GM18867 (cell line): ENCODE results near the gene ISY1.
"Not testable (repeated sequence)": the region's sequence is repeated elsewhere in the genome, so short reads cannot be mapped to it uniquely, and the experiment has no call there.

Source experiments
- ATAC-seq: cut with Tn5 transposase; IDR thresholded peaks from one replicate; pipeline ENCODE4 v1.9.1; 2021; ENCODE audit warnings: mild to moderate bottlenecking, moderate library complexity; ENCODE audit not compliant: unreplicated experiment

Gene ISY1

DNA sequence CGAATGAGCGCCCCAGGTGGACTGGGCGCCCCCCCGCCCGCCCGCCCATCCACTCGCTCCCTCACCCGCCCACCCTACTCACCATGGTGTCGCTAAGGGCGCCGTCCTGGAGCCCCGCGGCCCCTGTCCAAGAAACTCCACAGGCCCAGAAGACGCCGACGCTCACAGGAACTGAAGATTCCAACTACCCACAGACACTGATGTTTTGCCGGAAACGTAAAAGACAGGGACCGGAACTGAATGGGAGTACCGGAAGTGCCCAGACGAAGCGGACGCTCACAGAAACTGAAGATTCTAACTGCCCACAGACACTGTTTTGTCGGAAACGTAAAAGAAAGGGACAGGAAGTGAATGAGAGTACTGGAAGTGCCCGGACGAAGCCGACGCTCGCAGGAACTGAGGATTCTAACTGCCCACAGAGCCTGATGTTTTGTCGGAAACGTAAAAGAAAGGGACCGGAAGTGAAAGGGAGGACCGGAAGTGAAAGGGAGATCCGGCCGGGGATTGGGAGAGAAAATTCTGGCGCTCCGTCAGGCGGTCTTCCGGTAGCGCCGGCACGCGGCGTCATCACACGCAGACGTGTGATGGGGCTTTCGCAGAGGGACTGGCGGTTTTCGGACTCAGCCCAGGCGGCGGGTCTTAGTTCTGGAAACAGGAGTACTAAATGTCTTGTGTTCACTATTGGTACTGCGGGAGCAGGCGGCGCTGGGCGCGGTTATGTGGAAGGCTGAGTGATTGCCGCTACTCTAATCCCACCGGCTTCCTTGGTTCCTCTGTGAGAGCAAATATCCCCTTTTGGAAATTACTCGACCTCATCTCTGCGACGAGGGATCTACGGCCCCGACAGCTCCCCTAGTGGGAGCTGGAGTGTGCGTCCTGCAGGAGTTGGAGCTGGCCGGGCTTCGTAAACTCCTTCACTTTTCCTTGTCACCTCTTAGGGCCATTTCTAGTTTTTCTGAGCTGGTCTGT lies at the start of gene ISY1:
Gene ISY1 (minus strand): TSS at position 173 of the 969 bp plus-strand sequence. CDS start 88 bp downstream, at position 85.
- ATAC-seq = peak; percentile 79

DNA sequence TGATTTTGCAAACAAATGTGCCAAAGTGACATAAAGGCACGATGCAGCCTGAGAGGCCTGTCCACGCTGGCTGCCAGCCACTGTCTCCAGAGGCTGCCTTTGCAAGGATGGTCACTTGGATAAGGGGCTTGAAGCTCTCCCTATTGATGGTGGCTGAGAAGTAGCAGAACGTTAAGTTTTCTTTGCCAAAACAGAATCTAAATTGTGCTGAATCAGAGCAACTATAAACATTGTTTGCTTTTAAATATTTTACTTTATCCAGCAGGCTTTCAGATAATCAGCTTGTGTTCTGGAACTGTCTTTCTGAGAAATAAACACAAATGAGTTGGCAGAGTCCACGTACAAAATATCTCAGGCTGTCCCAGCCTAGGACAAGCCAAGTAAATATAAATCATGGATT lies 46.6 kb upstream of the ISY1 start:
- ATAC-seq = no peak

DNA sequence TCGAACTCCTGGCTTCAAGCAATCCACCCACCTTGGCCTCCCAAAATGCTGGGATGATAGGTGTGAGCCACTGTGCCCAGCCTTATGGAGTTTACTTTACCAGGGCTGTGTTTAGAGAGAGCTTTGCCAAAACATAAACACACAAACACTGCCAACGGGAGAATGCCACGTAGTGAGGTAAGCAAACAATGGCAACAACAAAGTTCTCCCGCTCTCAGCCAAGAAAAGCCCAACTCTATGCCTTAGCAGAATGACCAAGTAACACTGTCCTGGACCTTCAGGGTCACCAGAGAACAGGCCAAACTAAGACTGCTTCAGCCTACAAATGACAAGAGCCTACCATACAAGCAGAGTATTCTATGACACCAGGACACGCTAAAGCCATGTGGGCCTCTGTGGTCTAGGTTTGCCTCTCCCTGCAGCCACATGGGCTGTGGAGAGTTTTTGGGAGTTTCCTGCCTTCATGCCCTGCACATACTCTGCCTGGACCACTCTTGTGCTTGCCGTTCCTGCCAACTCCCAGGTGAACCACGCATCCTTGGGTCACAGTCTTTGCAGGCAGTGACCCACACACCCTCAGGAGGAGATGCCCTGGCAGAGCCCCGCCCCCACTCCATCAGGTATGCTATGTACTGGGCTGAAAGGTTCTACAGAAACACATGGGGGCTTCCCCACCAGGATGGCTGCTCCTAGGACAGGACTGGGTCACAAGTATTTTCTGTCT lies 44.4 kb upstream of the ISY1 start:
- ATAC-seq = no peak

DNA sequence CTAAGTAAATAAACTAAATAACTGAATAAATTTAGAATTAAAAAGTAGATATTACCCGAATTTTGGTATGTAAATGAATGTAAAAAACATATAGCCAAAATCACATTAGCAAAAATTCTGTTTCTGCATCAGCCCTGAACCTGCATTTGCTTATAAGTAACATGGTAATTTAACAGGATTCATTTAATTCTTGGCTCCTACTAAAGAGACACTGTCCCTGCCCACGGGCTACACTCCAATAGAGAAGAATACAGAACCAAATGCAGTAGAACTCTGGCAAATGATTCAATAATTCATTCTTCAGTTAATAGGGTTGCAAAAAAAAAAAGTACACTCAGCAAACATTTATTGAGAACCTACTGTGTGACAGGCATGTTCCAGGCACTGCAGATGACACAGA lies 43.6 kb upstream of the ISY1 start:
- no peak for ATAC-seq

DNA sequence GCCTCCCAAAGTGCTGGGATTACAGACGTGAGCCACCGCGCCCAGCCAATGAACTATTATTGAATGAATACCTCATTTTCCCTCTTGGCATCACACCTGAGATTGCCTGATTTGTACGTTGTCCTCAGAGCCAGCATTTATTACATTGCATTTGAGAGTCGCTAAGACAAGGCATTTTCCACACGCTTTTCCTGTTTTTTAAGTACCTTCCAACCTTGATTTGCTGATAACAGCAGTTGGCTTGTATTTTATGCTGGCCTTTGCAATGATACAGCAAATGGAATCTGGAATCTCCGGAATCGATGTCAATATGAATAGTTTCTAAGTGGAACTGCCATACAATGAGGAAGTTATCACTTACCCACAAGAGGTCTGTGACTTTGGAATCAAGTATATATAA lies 38.5 kb upstream of the ISY1 start:
- no peak for ATAC-seq

DNA sequence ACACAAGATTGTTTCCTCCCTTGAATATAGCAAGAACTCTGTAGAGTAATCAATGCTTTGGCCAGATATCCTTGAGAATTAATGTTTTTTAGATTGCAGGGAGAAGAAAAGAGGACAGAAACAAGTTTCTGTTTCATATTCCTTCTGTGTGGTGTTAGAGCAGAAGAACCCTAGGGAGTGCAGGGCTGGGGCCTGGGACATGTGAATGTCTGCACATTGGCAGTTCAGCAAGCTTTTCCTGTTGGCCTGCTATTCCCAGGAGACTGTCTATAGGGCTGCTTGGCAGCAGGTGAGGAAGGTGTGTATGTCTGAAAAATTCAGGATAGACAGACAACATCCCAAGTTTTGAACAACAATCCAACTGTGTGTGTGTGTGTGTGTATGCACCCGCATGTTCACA lies 36.5 kb upstream of the ISY1 start:
- no peak for ATAC-seq

DNA sequence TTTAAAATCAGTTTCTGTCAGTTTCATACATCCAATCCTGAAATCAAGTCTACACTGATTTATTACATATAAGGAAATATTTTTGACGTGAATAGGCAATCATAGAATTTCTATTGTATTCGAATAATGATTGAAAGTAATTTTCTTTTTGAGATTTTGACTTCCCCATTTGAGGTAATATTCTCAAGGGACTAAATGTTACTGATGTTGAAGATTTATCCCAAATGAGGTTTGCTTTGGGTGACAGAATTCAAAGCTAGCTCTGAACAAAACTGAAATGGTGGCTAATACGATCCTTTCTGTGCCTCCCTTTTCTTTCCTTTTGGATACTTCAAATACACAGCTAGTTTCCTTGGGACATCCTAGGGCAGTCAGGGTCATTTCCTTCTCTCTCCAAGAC lies 35.7 kb upstream of the ISY1 start:
- no peak for ATAC-seq

DNA sequence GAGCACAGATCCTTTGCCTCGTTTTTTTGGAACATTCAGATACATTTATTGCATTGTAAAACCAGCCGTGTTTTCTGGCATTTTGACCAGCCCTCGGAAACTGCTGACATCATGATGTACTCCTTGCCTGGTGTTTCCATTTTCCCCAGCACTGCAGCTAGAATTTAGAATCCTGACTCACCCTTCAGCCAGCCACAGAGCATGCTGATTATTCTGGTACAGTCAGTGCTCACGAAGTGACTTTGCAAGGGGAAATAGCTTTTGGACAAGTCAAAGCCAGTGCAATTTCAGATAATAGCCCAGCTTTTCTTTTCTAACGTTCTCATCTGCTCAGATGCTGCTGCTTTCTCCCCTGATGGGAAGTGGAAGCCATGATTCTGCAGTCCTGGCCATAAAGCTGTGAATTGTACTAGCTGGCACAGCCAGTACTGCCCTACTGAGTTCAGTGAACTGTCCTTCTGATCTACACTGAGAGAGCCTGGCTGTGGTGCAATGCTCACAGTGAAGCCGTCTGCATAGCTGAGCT lies 34.9 kb upstream of the ISY1 start:
- ATAC-seq = no peak

DNA sequence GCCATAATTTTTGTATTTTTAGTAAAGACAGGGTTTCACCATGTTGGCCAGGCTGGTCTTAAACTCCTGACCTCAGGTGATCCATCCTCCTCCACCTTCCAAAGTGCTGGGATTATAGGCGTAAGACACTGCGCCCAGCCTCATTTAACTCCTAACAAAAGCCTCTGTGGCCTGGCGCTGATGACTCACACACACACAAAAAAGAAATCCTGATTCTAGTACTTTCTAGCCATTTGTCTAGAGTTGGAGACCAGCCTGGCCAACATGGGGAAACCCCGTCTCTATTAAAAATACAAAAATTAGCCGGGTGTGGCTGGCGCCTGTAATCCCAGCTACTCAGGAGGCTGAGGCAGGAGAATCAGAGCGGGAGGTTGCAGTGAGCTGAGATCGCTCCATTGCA lies 28.9 kb upstream of the ISY1 start:
- not testable (repeated sequence) for ATAC-seq

DNA sequence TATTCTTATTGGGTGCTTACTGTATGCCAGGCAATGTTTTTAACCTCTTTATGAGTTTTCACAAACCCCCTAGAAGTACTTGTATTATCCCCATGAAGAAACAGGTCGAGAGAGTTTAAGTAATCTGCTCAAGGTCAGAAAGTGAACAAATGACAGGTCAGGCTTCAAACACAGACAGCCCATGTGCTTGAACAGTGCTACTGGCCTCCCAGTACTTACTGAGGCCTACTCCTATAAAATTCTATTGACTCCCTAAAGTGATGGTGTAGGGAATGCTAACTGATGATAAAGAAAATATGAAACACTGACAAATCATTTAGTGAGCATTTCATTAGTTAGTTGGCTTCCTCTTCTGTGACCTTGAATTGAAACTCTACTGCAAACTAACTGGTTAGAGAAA lies 27.0 kb upstream of the ISY1 start:
- no peak for ATAC-seq

DNA sequence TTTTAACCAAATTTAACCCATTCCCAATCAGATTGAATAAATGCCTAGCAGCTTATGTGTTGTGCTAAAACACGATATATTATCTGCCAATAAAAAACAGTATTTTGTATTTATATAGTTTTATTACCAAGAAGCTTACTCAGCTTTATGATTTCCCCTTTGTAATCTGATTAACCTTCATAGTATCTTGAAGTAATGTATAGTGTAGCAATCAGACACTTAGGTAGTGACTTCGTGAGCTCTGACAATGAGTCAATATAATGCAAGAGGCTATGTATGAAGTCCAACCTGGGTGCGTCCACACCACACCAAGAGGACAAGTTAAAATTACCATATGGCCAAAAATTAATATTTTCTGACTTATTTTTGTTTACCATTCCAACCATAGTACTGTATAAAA lies 24.9 kb upstream of the ISY1 start:
- no peak for ATAC-seq

DNA sequence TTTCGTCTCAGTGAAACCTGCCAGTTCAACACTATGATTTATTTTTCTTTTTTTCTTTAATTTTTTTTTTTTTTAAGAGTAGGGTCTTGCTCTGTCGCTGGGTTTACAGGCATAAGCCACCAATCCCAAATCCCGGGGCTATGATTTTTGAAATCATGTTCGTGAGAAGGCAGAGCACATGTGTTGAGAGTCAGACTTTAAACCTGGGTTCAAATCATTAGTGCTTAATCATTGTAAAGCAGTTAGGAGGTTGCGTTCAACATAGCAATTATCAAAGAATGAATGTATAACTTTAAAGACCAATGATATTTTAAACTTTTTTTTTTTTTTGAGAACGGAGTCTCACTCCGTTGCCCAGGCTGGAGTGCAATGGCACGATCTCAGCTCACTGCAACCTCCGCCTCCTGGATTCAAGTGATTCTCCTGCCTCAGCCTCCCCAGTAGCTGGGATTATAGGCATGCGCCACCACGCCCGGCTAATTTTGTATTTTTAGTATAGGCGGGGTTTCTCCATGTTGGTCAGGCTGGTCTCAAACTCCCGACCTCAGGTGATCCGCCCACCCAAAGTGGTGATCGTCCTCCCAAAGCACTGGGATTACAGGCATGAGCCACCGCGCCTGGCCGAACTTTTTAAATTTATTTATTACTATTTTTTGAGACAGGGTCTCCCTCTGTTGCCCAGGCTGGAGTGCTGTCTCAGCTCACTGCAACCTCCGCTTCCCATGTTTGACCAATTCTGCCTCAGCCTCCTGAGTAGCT lies 24.1 kb upstream of the ISY1 start:
- ATAC-seq = not testable (repeated sequence)

DNA sequence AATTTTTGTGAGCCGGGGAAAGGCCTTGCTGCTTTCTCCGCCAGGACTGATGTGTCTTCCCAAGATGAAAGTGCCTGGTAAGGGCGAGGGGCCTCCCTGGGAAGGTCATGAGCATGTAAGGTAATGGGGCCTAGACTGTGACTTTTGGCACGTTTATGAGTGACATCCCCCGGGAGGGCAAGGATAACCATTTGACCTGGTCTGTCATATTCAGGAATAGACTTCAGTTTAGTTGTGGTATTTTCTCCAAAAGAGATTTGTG lies 23.5 kb upstream of the ISY1 start:
- no peak for ATAC-seq

DNA sequence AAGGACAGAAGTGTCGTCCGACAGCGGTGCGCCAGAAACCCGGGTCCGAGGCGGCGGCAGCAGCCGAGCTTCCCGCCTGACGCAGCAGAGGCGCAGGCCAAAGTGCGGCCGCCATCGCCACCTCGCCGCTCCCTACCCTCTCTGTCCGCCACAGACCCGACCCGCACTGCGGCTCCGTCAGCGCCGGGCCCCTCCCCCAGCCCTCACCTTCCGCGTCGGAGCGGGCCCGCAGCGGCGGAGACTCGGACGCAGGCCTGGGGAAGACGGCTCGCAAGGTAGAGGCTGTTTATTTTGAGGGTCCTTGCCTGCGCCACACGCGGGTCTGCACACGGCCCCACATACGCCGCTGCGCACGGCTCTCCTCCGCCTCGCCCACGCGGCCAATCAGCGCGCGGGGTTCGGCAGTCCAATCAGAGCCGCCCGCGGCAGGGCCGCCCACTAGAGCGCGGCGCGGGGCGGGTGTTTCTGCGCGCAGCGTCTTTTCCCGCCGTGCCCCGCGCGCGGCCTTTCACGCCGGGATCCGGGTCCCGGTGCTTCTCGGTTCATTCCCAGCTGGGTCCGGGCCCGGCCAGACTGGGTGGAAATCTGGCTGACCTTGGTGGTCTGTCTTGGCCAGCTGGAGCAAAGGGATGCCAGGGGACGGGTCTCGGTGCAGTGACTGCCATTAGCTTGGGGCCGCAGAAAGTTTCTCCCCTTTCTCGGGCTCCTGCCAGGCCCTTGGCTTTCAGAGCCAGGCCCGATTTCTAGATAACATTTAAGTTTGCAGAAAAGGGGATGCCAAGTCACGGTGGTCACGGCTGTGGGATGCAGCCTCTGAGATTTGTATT lies 22.9 kb upstream of the ISY1 start, which contains the start of gene CNBP:
Gene CNBP (minus strand): TSS at position 328 of the 827 bp plus-strand sequence. CDS start 12,139 bp downstream, outside the sequence.
- ATAC-seq = peak; percentile 89

DNA sequence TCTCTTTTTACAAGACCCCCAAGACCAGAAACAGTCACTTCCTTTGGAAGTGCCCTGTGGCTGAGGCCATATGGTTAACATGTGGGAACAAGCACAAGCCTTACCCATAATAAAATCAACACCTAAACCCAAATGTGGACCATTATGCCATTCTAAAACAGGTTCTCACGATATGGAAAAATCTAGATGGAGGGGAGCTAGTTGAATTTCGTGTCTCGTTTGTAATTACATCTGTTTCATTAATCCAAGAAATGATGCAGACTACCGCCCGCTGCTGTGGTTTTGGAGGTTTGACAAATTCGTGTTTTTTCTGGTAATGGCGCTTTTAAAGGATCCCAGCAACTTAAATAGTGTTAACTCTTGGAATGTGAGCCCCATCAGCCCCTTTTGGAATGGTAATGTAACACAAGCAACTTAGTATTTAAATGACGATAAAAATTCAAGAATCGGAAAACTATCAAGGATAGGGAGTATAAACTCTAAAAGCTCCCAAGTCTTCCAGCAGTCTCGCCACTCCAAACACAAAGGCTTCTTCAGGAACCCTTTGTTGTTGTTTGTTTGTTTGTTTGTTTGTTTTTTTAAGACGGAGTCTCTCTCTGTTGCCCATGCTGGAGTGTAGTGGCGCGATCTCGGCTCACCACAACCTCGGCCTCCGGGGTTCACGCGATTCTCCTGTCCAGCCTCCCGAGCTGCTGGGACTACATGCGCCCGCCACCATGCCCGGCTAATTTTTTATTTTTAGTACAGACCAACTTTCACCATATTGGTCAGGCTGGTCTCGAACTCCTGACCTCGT lies 21.7 kb upstream of the ISY1 start:
- no peak for ATAC-seq

DNA sequence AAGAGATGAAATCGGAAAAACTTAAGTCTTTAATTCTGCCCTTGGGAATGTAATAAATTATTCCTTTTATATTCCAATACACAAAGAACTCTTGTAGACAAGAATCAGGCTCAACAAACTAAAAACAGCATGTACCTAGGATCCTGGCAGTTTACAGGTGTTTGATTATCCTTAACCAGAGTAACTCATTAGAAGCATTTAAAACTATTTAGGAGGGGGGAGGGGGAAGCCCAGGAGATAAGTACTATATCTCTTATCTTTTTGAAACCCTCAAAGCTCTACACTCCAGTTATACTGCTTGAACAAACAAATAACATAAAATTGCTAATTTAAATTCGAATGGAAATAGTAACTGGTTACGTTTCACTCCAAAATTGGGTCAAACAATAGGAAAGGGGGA lies 21.0 kb upstream of the ISY1 start:
- ATAC-seq = no peak

DNA sequence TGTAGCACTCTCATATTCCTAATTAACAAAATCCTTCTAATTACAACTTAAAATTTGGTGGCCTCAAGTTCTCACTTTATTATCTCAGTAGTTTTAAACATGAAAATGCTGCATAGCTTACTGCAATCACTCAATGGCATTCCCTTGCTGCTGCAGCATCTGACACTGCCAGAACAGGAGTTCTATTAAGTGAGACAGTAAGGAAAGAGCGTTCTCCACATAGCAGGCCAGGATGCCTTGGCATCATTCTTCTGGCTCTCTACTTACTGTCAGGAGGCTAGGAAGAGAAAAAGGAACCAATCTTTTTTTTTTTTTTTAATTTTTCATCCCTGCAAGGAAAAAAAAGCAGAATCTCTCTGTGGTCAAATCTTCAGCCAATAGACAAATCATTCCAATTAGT lies 19.6 kb upstream of the ISY1 start:
- no peak for ATAC-seq

DNA sequence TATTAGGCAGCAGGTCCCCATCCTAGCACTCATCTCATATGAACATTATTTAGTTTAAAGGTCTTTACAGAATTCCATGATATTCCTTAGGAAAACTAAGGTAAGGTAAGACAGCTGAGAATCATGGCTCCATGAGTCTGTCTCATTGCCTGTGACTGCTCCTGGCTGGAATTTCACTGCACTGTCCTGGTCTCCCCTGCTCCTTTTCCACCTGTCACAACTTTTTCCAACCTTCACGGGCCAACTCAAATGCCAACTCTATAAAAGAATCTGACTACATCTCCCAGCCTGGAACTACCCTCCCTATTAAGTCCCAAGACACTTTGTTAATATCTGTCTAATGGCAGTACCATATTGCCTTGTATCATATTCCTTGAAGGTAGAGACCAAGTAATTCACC lies 15.2 kb upstream of the ISY1 start:
- ATAC-seq = no peak

DNA sequence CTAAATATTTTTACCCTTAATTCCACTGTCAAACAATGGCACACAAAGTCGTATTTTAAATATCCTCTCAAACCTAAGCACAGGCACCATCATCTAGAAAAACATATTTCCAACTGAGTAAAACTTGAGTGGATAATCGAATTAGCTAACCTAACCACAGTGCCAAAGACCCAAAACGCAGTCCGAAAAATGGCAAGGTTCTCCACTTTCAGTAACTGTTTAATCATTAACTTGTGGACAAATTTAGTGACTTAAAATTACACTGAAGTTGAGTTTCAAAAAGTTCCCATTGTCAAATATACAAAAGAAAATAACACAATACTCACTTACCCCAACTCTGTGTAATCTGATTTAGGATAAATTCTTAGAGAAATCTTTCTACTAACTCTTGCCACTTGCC lies 12.9 kb upstream of the ISY1 start:
- no peak for ATAC-seq

DNA sequence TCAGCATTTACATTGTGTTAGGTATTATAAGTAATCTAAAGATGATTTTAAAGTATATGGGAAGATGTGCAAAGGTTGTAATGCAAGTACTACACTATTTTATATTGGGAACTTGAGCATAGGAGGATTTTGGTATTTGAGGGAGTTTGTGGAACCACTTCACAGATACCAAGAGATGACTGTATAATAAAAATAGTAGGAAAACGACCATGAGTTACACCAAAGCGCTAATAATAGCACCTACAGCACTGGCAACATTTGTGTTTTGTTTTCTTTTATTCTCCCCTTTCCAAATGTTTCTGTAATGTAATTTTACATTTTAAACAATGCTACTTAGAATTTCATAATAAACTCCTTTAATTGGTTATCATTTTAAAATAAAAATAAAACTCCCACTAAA lies 12.3 kb upstream of the ISY1 start:
- ATAC-seq = no peak
